Measurements from ENCODE around the gene TAGLN. TPM values are rescaled to one million over a fixed set of nuclear protein-coding genes. Genes with fewer than 3 reads are reported as not detected.

The TAGLN gene
- polyA plus RNA-seq, 3 donors: 3.6 to 113 (median 4.0) TPM

DNA sequence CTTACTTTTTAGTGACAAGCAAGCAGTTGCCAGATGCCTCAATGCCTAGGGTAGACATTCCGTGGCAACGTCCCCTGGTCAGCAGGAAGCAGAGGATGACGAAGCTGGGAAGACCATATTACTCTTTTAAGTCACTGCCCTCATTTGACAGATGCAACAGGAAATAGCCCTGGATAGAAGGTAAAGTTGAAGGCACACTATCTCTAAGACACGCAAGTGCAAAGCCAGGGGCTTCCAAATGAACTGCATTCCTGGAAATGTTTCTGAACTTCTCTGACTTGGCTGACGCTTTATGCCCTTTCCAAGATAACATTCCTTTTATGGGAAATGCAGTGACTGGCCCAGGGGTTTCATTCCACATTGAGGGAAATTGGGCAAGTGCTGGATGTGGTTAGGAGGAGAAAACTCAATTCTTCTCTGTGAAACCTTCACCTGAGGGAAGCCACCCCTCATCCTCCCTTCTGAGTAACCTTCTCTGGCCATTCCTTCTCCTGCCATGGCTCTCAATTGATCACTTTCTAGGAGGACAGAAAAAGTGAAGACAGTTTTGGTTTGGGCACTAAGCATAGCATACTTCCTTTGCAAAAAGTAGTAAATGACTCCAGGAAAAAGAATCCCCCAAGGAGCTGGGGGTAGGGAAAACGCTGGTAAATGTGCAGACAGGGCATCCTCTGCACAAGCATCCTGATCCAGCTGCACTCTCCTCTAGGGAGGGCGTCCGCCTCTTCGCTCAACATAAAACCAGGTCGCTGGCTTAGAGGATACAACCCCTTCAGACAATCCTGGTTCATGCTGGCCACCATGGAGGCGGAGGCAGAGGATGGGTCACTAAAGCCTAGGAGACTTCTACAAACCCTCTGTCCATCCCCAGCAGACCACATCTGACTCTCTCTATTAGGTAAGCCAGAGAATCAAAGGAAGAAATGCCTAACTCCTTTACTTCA, 18.2 kb downstream of the TAGLN start:
- no peak overlapping the region for H2AFZ ChIP-seq (ENCODE audit: insufficient read depth, low read depth, low read length, poor library complexity, severe bottlenecking)
- intact Hi-C loops (cut with micrococcal nuclease): no loop called here
- H3K9me3 Mint-ChIP-seq: no peaks in the 10 kb centered on the region
- WGBS (ENCODE audit: insufficient coverage): 93% methylated on average over 3 of the region's 11 CpGs
- no peaks in the 10 kb centered on the region for H4K20me1 ChIP-seq (ENCODE audit: insufficient read depth, low read length)
- peaks cover 79 to 96% of the 10 kb centered on the region in 2 donors for H3K36me3 Mint-ChIP-seq
- H3K4me1 ChIP-seq (ENCODE audit: control insufficient read depth in 1 of 2, insufficient read depth in 2 of 2, low read length in 2 of 2): peaks cover 0 to 3% of the 10 kb centered on the region in 2 donors
- peaks cover 0 to 3% (median 0%) of the 10 kb centered on the region in 3 donors for H3K27me3 Mint-ChIP-seq (ENCODE audit: low read depth in 3 of 3)
- H3K4me3 Mint-ChIP-seq: no peak overlapping the region
- no peak for TF ChIP-seq CTCF (IDR thresholded peaks at IDR 0.05)
- DNase-seq: no peak
- no peak overlapping the region for H3K9ac ChIP-seq (ENCODE audit: insufficient read depth, low read length, poor library complexity, severe bottlenecking)
- H3K27ac Mint-ChIP-seq: peak overlapping the region in 2 of 7 donors; percentile 21 to 83
- H3K27ac ChIP-seq (ENCODE audit: low read depth in 1 of 2, low read length in 2 of 2): no peak overlapping the region
- no peak overlapping the region for H3K4me2 ChIP-seq (replicated peaks; ENCODE audit: extremely low read depth, low read length, poor library complexity, severe bottlenecking)
- H3K27me3 ChIP-seq (ENCODE audit: control insufficient read depth in 2 of 2, insufficient read depth in 2 of 2, low read length in 2 of 2): no peaks in the 10 kb centered on the region
- H3K4me1 Mint-ChIP-seq: peaks cover 6% of the 10 kb centered on the region
- H3K4me3 ChIP-seq (replicated peaks in 1 of 3; ENCODE audit: low read depth in 2 of 3, low read length in 3 of 3): no peak overlapping the region
- H3K9me3 ChIP-seq (replicated peaks in 1 of 2; ENCODE audit: control insufficient read depth in 1 of 2, insufficient read depth in 1 of 2, low read length in 2 of 2): no peaks in the 10 kb centered on the region
- H3K79me2 ChIP-seq (ENCODE audit: insufficient read depth, low read length): no peaks in the 10 kb centered on the region
- H3K36me3 ChIP-seq (replicated peaks in 1 of 2; ENCODE audit: control insufficient read depth in 1 of 2, insufficient read depth in 2 of 2, low read length in 2 of 2): peaks cover 90 to 95% of the 10 kb centered on the region in 2 donors

- 100% methylated on average over 2 of the region's 15 CpGs for WGBS (ENCODE audit: insufficient coverage)
Observed at GRCh38 chr11:117218133-117218915, 19.2 kb downstream of the TAGLN start.

More at GRCh38 chr11:117218133-117218915, 19.2 kb downstream of the TAGLN start:
- H3K4me3 Mint-ChIP-seq: no peak overlapping the region
- Histone ChIP-seq H3K4me1 (ENCODE audit: control insufficient read depth in 1 of 2, insufficient read depth in 2 of 2, low read length in 2 of 2) (peaks cover 0 to 3% of the 10 kb centered on the region in 2 donors), H3K36me3 (replicated peaks in 1 of 2; ENCODE audit: control insufficient read depth in 1 of 2, insufficient read depth in 2 of 2, low read length in 2 of 2) (peaks cover 89 to 95% of the 10 kb centered on the region in 2 donors), H3K27me3 (ENCODE audit: control insufficient read depth in 2 of 2, insufficient read depth in 2 of 2, low read length in 2 of 2) (no peaks in the 10 kb centered on the region), H3K9ac (ENCODE audit: insufficient read depth, low read length, poor library complexity, severe bottlenecking) (no peak overlapping the region), H4K20me1 (ENCODE audit: insufficient read depth, low read length) (no peaks in the 10 kb centered on the region), H3K9me3 (replicated peaks in 1 of 2; ENCODE audit: control insufficient read depth in 1 of 2, insufficient read depth in 1 of 2, low read length in 2 of 2) (no peaks in the 10 kb centered on the region), H2AFZ (ENCODE audit: insufficient read depth, low read depth, low read length, poor library complexity, severe bottlenecking) (no peak overlapping the region), H3K79me2 (ENCODE audit: insufficient read depth, low read length) (no peaks in the 10 kb centered on the region), H3K4me3 (replicated peaks in 1 of 3; ENCODE audit: low read depth in 2 of 3, low read length in 3 of 3) (no peak overlapping the region), H3K4me2 (replicated peaks; ENCODE audit: extremely low read depth, low read length, poor library complexity, severe bottlenecking) (no peak overlapping the region), H3K27ac (ENCODE audit: low read depth in 1 of 2, low read length in 2 of 2) (no peak overlapping the region)
- peaks cover 79 to 96% of the 10 kb centered on the region in 2 donors for H3K36me3 Mint-ChIP-seq
- DNase-seq: no peak
- intact Hi-C loops (cut with micrococcal nuclease): no loop called here
- no peak for TF ChIP-seq CTCF (IDR thresholded peaks at IDR 0.05)
- H3K27me3 Mint-ChIP-seq (ENCODE audit: low read depth in 3 of 3): peaks cover 0 to 3% (median 0%) of the 10 kb centered on the region in 3 donors
- H3K9me3 Mint-ChIP-seq: no peaks in the 10 kb centered on the region
- H3K4me1 Mint-ChIP-seq: peaks cover 6% of the 10 kb centered on the region
- H3K27ac Mint-ChIP-seq: peak overlapping the region in 2 of 7 donors; percentile 21 to 46

Measured in CD14-positive monocyte (primary cell).